Peyer's patch (tissue), 4 donors: ENCODE data around the gene SIRT2. TPM values are rescaled to one million over a fixed set of nuclear protein-coding genes. Genes with fewer than 3 reads are reported as not detected.

Experiments used
- DNase-seq, 3 donors: peaks; one replicate each; pipeline ENCODE4 v3.0.0-alpha.2; 2017 to 2019
- H3K27ac ChIP-seq, 4 donors: fragments of 200-600 bp; sonication (generic); one replicate each; pipeline ENCODE4 v1.5.1; 2016 to 2019
- H3K27me3 ChIP-seq, 2 donors: fragments of 200-600 bp; sonication (generic); one replicate each; pipeline ENCODE4 v1.5.1; 2019
- H3K36me3 ChIP-seq, 3 donors: fragments of 200-600 bp; sonication (generic); one replicate each; pipeline ENCODE4 v1.5.1; 2016 to 2019
- H3K4me1 ChIP-seq, 4 donors: fragments of 200-600 bp; sonication (generic); one replicate each; pipeline ENCODE4 v1.5.1; 2016 to 2019
- H3K4me3 ChIP-seq, 4 donors: fragments of 200-600 bp; sonication (generic); 1 replicate in 3 of 4; 2 replicates in 1 of 4; pipeline ENCODE4 v1.5.1; 2016 to 2019; ENCODE audit warnings: mild to moderate bottlenecking in 1 of 4
- H3K9me3 ChIP-seq, 4 donors: fragments of 200-600 bp; sonication (generic); one replicate each; pipeline ENCODE4 v1.5.1; 2016 to 2019; ENCODE audit warnings: mild to moderate bottlenecking in 1 of 4
- POLR2A ChIP-seq, 2 donors: fragments of 450-650 bp; IDR thresholded peaks; one replicate each; pipeline ENCODE4 v1.5.1; 2017; ENCODE audit warnings: antibody characterized with exemption in 2 of 2, mild to moderate bottlenecking in 2 of 2, moderate library complexity in 2 of 2
- total RNA-seq, 4 donors: library from RNA; depleted of rRNA; stranded (reverse); fragments of >200 nt; gene quantifications; one replicate each; pipeline ENCODE4 v1.1.0, GENCODE V29; 2016
- TF ChIP-seq, protein P1 (sequence below), 6 experiments: fragments of 450-650 bp in 4 of 6; fragments of 200-600 bp in 2 of 6; sonication (generic) in 1 of 6; IDR thresholded peaks; one replicate each; pipeline ENCODE4 v1.5.1; 2017 to 2019; ENCODE audit warnings: antibody characterized with exemption in 6 of 6, mild to moderate bottlenecking in 3 of 6, moderate library complexity in 1 of 6

The SIRT2 gene
- total RNA-seq, 4 donors from 2014 or later: 40.4 to 90.9 (median 78.6) TPM

DNA sequence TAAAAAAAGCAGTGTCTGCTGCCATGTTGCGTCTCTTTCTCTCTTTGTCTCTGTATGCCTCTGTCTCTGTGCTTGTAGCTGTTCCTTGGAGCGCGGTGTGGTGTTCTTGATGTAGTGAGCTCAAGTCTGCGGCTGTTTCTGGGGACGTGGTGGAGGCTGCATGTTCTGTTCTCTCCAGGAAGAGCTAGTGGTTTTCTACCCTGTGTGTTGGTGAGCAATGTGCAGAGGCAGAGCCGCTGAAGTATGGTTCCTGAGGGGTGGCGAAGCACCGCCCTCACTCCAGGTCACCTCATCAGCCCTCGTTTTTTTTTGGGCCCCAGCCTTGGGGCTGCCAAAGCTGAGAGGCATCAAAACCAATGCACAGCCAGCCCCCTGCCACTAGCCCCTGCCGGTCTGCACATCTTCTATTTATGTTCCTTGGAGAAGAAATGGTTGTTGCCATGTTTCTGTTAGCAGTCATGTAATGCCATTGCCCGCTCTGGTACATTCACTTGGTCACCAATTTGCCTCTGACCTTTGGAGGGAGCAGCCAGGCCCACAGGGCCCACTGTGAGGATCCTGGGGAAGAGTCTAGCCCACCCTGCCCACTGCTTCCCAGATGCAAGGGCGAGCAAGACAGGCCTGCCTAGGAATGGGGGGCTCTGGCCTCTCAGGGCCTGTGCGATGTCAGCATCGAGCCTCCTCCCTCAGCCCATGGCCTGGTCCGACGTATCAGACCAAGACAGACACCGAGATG, 56.8 kb downstream of the SIRT2 start:
- TF ChIP-seq, protein P1, sequence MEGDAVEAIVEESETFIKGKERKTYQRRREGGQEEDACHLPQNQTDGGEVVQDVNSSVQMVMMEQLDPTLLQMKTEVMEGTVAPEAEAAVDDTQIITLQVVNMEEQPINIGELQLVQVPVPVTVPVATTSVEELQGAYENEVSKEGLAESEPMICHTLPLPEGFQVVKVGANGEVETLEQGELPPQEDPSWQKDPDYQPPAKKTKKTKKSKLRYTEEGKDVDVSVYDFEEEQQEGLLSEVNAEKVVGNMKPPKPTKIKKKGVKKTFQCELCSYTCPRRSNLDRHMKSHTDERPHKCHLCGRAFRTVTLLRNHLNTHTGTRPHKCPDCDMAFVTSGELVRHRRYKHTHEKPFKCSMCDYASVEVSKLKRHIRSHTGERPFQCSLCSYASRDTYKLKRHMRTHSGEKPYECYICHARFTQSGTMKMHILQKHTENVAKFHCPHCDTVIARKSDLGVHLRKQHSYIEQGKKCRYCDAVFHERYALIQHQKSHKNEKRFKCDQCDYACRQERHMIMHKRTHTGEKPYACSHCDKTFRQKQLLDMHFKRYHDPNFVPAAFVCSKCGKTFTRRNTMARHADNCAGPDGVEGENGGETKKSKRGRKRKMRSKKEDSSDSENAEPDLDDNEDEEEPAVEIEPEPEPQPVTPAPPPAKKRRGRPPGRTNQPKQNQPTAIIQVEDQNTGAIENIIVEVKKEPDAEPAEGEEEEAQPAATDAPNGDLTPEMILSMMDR (IDR thresholded peaks at IDR 0.05): no peak
- peak in 1 of 2 donors; percentile 38 for TF ChIP-seq POLR2A (IDR thresholded peaks at IDR 0.05)
- H3K9me3 ChIP-seq: no peaks in the 10 kb centered on the region

DNA sequence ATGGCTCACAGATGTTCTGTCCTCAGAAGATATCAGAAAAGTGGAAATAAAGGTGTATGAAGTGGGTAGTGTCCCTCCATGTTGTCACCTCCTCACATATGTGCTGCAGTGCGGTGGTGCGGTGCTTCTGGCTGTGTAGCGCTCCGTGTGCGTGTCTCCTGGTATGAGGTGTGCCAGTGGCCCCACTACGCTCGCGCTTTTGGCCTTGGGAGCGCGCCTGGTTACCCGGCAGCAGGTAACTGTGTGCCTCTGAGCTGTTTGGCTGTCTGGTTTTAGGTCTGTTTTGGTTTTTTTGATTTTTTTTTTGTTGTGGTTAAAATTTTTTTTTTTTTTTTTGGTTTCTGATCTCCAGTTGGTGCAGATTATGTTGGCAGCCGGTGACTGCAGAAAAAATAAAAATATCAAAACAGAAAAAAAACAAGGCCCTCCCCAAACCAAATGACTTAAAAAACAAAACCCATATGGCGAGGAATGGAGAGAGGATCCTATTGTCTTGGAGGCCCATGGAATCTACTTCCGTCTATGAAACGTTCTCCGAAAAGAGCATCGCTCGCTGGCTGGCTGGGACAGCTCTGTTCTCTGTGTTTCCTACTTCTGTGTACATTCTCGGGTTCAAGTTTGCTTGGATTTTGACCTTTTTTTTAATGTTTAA, 57.5 kb downstream of the SIRT2 start:
- peak in 1 of 3 donors; percentile 78 for DNase-seq
- H3K36me3 ChIP-seq: peaks cover 0 to 100% (median 8%) of the 10 kb centered on the region in 3 donors
- H3K4me1 ChIP-seq: peaks cover 0 to 25% (median 16%) of the 10 kb centered on the region in 4 donors
- H3K27me3 ChIP-seq: no peaks in the 10 kb centered on the region
- peak overlapping the region in 2 of 4 donors; percentile 2 to 10 for H3K4me3 ChIP-seq
- TF ChIP-seq, protein P1 (IDR thresholded peaks at IDR 0.05): no peak
- peak; percentile 12 to 36 for TF ChIP-seq POLR2A (IDR thresholded peaks at IDR 0.05)
- H3K27ac ChIP-seq: peak overlapping the region; percentile 32 to 77 (median 54)
- H3K9me3 ChIP-seq: no peaks in the 10 kb centered on the region

More for the DNA sequence above, 56.8 kb downstream of the SIRT2 start:
- Histone ChIP-seq H3K4me3 (peak overlapping the region in 1 of 4 donors; percentile 2), H3K36me3 (peaks cover 0 to 100% (median 8%) of the 10 kb centered on the region in 3 donors), H3K4me1 (peaks cover 0 to 26% (median 21%) of the 10 kb centered on the region in 4 donors), H3K27ac (peak overlapping the region; percentile 63 to 87 (median 66)), H3K27me3 (no peaks in the 10 kb centered on the region)
- DNase-seq: peak in 2 of 3 donors; percentile 80 to 92

DNA sequence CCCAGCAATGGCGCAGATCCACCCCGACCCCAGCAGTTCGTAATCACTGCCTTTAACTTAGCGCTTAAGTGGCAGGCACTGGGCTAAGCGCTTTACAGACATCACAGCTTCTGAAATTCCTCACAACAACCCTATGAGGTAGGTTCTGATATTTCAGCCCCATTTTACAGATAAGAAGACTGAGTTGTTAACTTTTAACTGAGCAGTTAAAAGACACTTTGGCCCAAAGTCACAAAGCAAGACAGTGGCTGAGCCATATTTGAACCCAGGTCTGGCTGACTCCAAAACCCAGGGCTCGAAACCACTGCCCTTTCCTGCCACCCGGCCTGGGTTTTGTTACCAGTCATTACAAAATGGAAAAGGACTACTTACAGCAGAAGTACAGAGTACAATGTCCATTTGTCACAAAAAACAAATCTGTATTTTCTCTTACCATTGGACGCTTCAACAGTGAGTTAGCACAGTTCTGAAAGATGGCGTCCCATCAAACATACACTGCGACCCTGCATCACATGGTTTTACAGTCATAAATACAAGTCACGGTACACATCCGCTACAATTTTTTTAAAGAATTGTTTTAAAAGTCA, 58.1 kb downstream of the SIRT2 start:
- H3K36me3 ChIP-seq: peaks cover 0 to 98% (median 8%) of the 10 kb centered on the region in 3 donors
- TF ChIP-seq, protein P1 (IDR thresholded peaks at IDR 0.05): no peak
- no peak for TF ChIP-seq POLR2A (IDR thresholded peaks at IDR 0.05)

GRCh38 chr19:38840583-38840968, 58.8 kb downstream of the SIRT2 start:
- no peaks in the 10 kb centered on the region for H3K27me3 ChIP-seq
- H3K36me3 ChIP-seq: peaks cover 0 to 97% (median 6%) of the 10 kb centered on the region in 3 donors
- peak overlapping the region in 3 of 4 donors; percentile 6 to 77 (median 32) for H3K27ac ChIP-seq
- H3K4me1 ChIP-seq: peaks cover 0 to 19% (median 16%) of the 10 kb centered on the region in 4 donors
- H3K4me3 ChIP-seq: peak overlapping the region in 1 of 4 donors; percentile 7
- no peaks in the 10 kb centered on the region for H3K9me3 ChIP-seq
- DNase-seq: no peak
- TF ChIP-seq POLR2A (IDR thresholded peaks at IDR 0.05): no peak
- TF ChIP-seq, protein P1 (IDR thresholded peaks at IDR 0.05): no peak

More for the DNA sequence above, 58.1 kb downstream of the SIRT2 start:
- DNase-seq: no peak
- Histone ChIP-seq H3K4me1 (peaks cover 0 to 19% (median 16%) of the 10 kb centered on the region in 4 donors), H3K27me3 (no peaks in the 10 kb centered on the region), H3K9me3 (no peaks in the 10 kb centered on the region), H3K4me3 (peak overlapping the region in 2 of 4 donors; percentile 1 to 10), H3K27ac (peak overlapping the region; percentile 32 to 77 (median 54))

GRCh38 chr19:38839816-38840582, 59.4 kb downstream of the SIRT2 start:
- no peaks in the 10 kb centered on the region for H3K27me3 ChIP-seq
- TF ChIP-seq POLR2A (IDR thresholded peaks at IDR 0.05): no peak
- TF ChIP-seq, protein P1 (IDR thresholded peaks at IDR 0.05): no peak
- no peak for DNase-seq
- peak overlapping the region in 1 of 4 donors; percentile 77 for H3K27ac ChIP-seq
- no peaks in the 10 kb centered on the region for H3K9me3 ChIP-seq
- H3K36me3 ChIP-seq: peaks cover 0 to 92% (median 4%) of the 10 kb centered on the region in 3 donors
- H3K4me1 ChIP-seq: peaks cover 0 to 19% (median 16%) of the 10 kb centered on the region in 4 donors
- no peak overlapping the region for H3K4me3 ChIP-seq
